ENCODE results near the gene PPP2R2C. TPM values are rescaled to one million over a fixed set of nuclear protein-coding genes. Genes with fewer than 3 reads are reported as not detected.

Gene PPP2R2C
- total and polyA plus RNA-seq, 2 of the 4 experiments (the other 2 are of a cell fraction), result 0.03 TPM; not detected in 1

- CTCF ChIA-PET, result no interaction called here
- H3K14ac ChIP-seq (replicated peaks; ENCODE audit: low read depth, low read length), result no peak overlapping the region
- in situ Hi-C loops (cut with MboI; ENCODE audit: low sequenced_read_pairs), result no loop called here
Observed at GRCh38 chr4:6337331-6337935, 135.0 kb downstream of the PPP2R2C start.

More at GRCh38 chr4:6337331-6337935, 135.0 kb downstream of the PPP2R2C start:
- H3K23ac ChIP-seq (ENCODE audit: low read depth, low read length), result no peak overlapping the region
- BruUV-seq (replicated peaks), result no TSS peak
- intact Hi-C loops (cut with micrococcal nuclease) (no loop called here), dilution Hi-C loops (cut with HindIII; ENCODE audit: low sequenced_read_pairs, unreplicated experiment) (no loop called here)
- no peak overlapping the region for H2BK120ac ChIP-seq (ENCODE audit: low read depth, low read length)
- POLR2A ChIA-PET (ENCODE audit: unreplicated experiment), result no interaction called here
- peaks cover 17% of the 10 kb centered on the region for H3K27me3 ChIP-seq (ENCODE audit: control insufficient read depth, insufficient read depth, low read length)
- 32% methylated on average over 6 of the region's 19 CpGs; no CpG with 5 or more reads in 1 of the 2 experiments for WGBS, 2 experiments (ENCODE audit: extremely low coverage in 2 of 2, insufficient read length in 1 of 2)
- H3K27ac ChIP-seq (ENCODE audit: insufficient read depth, low read length), result no peak overlapping the region
- H3K9me3 ChIP-seq (ENCODE audit: control insufficient read depth, insufficient read depth, low read length), result peaks cover 3% of the 10 kb centered on the region; the same call in 1 of the 2 replicates
- no peak overlapping the region for H4K5ac ChIP-seq (ENCODE audit: low read depth, low read length)
- H2BK20ac ChIP-seq (ENCODE audit: low read depth, low read length), result no peak overlapping the region
- no peak for TF ChIP-seq NFE2L2 (IDR thresholded peaks at IDR 0.05; ENCODE audit: low read depth, low read length)
- DNase-seq (no peak), ATAC-seq (ENCODE audit: low read depth) (no peak)
- no peaks in the 10 kb centered on the region for H3K79me1 ChIP-seq (ENCODE audit: low read depth in 1 of 2, low read length in 2 of 2)
- no peak overlapping the region for H3K4me2 ChIP-seq (ENCODE audit: low read depth, low read length)
- no peak overlapping the region for H4K8ac ChIP-seq (ENCODE audit: low read depth in 2 of 2, low read length in 2 of 2)
- H3K36me3 ChIP-seq (ENCODE audit: control insufficient read depth, insufficient read depth, low read length), result no peaks in the 10 kb centered on the region
- no peak overlapping the region for H3K4ac ChIP-seq (ENCODE audit: low read depth, low read length)
- H4K20me1 ChIP-seq (ENCODE audit: insufficient read depth, low read length), result no peaks in the 10 kb centered on the region
- H3K18ac ChIP-seq (ENCODE audit: low read depth, low read length), result no peak overlapping the region
- no peak overlapping the region for H2AK9ac ChIP-seq (replicated peaks; ENCODE audit: low read depth, low read length, poor library complexity)
- no peak overlapping the region for H2AK5ac ChIP-seq (ENCODE audit: low read depth, low read length)
- no peak overlapping the region for H3K56ac ChIP-seq (ENCODE audit: extremely low read depth, insufficient read depth, low read length)
- H2BK15ac ChIP-seq (ENCODE audit: low read depth, low read length), result no peak overlapping the region
- H3K4me1 ChIP-seq (ENCODE audit: control insufficient read depth, insufficient read depth, low read length), result no peaks in the 10 kb centered on the region
- H4K91ac ChIP-seq (ENCODE audit: insufficient read depth, low read depth, low read length), result no peak overlapping the region
- no peaks in the 10 kb centered on the region for H3K9me1 ChIP-seq (ENCODE audit: insufficient read depth, low read length)
- H2AFZ ChIP-seq (replicated peaks; ENCODE audit: low read length, poor library complexity), result no peak overlapping the region
- H3K4me3 ChIP-seq (ENCODE audit: insufficient read depth, low read depth, low read length), result no peak overlapping the region
- no peak overlapping the region for H2BK5ac ChIP-seq (ENCODE audit: low read depth, low read length, poor library complexity, severe bottlenecking)
- H3K9ac ChIP-seq (ENCODE audit: low read depth, low read length), result no peak overlapping the region

Data from IMR-90 (cell line).